Activated CD8-positive, alpha-beta T cell treated with anti-CD3 and anti-CD28 coated beads for 36 hours (primary cell): ENCODE results near the gene MAP4K3. TPM values are rescaled to one million over a fixed set of nuclear protein-coding genes. Genes with fewer than 3 reads are reported as not detected.
"Not testable (repeated sequence)": the region's sequence is repeated elsewhere in the genome, so short reads cannot be mapped to it uniquely, and the experiment has no call there.

Source experiments
- ATAC-seq: fragments of 200-7000 bp; cut with Tn5 transposase; one replicate; pipeline ENCODE4 v1.10.0; 2021; ENCODE audit warnings: mild to moderate bottlenecking, moderate library complexity
- CTCF ChIA-PET: fragments of 350-600 bp; sonication (Branson Sonifier 250); formaldehyde crosslinking; loops from one replicate; lab custom pipeline; 2021; ENCODE audit warnings: antibody characterized with exemption; lab: Charles Lee
- POLR2A ChIA-PET: fragments of 350-600 bp; sonication (Branson Sonifier 250); formaldehyde crosslinking; loops from one replicate; lab custom pipeline; 2021; ENCODE audit warnings: antibody characterized with exemption; lab: Charles Lee
- DNase-seq: peaks from one replicate; pipeline ENCODE4 v3.0.0-alpha.2; 2020
- H3K27ac Mint-ChIP-seq: one replicate; pipeline ENCODE4 v1.8.0; 2021; ENCODE audit warnings: mild to moderate bottlenecking, mixed read lengths
- H3K27me3 Mint-ChIP-seq: one replicate; pipeline ENCODE4 v1.8.0; 2021; ENCODE audit warnings: mixed read lengths
- H3K36me3 Mint-ChIP-seq: one replicate; pipeline ENCODE4 v1.8.0; 2021; ENCODE audit warnings: low read depth, mixed read lengths
- H3K4me1 Mint-ChIP-seq: one replicate; pipeline ENCODE4 v1.8.0; 2021; ENCODE audit warnings: low read depth, mixed read lengths
- H3K4me3 Mint-ChIP-seq: one replicate; pipeline ENCODE4 v1.8.0; 2021; ENCODE audit warnings: mild to moderate bottlenecking, moderate library complexity, mixed read lengths
- H3K9me3 Mint-ChIP-seq: one replicate; pipeline ENCODE4 v1.8.0; 2021; ENCODE audit warnings: mixed read lengths
- intact Hi-C: fragments of 100-400 bp; cut with micrococcal nuclease; formaldehyde crosslinking; loops from one replicate; pipeline ENCODE4 v1.10.0; 2022
- total RNA-seq, 2 experiments: library from RNA; stranded (reverse); gene quantifications; one replicate each; pipeline ENCODE4 v1.2.3, GENCODE V29; 2021
- TF ChIP-seq, protein P1 (sequence below): fragments of 200-600 bp; IDR thresholded peaks from one replicate; pipeline ENCODE4 v1.8.0; 2022; ENCODE audit warnings: antibody characterized with exemption, mild to moderate bottlenecking

MAP4K3 gene
- total RNA-seq, 2 experiments from 2014 or later, result 6.5 to 12.5 TPM

DNA sequence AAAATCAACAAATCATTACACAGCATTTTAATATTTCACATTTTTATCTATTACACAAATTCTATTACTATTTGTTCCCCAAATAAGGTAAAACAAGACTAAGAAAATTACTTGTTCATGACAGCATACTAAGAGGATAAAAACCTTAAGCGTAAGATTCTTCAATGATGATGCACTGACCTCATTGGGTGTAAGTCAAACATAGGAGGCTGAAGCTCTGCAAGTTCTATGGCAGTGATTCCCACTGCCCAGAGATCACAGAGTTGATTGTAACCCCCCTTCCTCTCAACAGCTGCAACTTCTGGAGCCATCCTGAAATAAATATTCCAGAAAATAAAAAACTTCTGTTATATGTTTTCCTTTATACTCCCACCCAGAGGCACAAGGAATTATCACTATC is 111.1 kb downstream of the MAP4K3 start:
- TF ChIP-seq, protein P1, sequence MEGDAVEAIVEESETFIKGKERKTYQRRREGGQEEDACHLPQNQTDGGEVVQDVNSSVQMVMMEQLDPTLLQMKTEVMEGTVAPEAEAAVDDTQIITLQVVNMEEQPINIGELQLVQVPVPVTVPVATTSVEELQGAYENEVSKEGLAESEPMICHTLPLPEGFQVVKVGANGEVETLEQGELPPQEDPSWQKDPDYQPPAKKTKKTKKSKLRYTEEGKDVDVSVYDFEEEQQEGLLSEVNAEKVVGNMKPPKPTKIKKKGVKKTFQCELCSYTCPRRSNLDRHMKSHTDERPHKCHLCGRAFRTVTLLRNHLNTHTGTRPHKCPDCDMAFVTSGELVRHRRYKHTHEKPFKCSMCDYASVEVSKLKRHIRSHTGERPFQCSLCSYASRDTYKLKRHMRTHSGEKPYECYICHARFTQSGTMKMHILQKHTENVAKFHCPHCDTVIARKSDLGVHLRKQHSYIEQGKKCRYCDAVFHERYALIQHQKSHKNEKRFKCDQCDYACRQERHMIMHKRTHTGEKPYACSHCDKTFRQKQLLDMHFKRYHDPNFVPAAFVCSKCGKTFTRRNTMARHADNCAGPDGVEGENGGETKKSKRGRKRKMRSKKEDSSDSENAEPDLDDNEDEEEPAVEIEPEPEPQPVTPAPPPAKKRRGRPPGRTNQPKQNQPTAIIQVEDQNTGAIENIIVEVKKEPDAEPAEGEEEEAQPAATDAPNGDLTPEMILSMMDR, result no peak
- Mint-ChIP-seq H3K4me1 (no peaks in the 10 kb centered on the region), H3K27ac (no peak overlapping the region), H3K9me3 (no peaks in the 10 kb centered on the region), H3K4me3 (no peak overlapping the region), H3K36me3 (peaks cover 13% of the 10 kb centered on the region), H3K27me3 (no peaks in the 10 kb centered on the region)
- intact Hi-C loops, result no loop called here
- ATAC-seq (no peak), DNase-seq (no peak)
- POLR2A ChIA-PET, result no interaction called here
- CTCF ChIA-PET, result no interaction called here

DNA sequence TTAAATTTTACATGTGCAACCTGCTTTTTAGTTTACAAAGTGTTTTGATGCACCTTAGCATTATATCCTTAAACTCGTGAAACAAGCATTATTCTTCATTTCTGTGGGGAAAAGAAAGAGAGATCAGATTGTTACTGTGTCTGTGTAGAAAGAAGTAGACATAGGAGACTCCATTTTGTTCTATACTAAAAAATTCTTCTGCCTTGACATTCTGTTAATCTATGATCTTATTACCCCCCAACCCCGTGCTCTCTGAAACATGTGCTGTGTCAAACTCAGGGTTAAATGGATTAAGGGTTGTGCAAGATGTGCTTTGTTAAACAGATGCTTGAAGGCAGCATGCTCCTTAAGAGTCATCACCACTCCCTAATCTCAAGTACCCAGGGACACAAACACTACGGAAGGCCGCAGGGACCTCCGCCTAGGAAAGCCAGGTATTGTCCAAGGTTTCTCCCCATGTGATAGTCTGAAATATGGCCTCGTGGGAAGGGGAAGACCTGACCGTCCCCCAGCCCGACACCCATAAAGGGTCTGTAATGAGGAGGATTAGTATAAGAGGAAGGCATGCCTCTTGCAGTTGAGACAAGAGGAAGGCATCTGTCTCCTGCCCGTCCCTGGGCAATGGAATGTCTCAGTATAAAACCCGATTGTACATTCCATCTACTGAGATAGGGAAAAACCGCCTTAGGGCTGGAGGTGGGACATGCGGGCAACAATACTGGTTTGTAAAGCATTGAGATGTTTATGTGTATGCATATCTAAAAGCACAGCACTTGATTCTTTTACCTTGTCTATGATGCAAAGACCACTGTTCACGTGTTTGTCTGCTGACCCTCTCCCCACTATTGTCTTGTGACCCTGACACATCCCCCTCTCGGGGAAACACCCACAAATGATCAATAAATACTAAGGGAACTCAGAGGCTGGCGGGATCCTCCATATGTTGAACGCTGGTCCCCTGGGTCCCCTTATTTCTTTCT is 115.7 kb downstream of the MAP4K3 start:
- H3K36me3 Mint-ChIP-seq, DNase-seq, H3K27ac Mint-ChIP-seq, CTCF ChIA-PET, H3K9me3 Mint-ChIP-seq, intact Hi-C loops, ATAC-seq, H3K27me3 Mint-ChIP-seq, H3K4me3 Mint-ChIP-seq, H3K4me1 Mint-ChIP-seq, POLR2A ChIA-PET: not testable (repeated sequence)

DNA sequence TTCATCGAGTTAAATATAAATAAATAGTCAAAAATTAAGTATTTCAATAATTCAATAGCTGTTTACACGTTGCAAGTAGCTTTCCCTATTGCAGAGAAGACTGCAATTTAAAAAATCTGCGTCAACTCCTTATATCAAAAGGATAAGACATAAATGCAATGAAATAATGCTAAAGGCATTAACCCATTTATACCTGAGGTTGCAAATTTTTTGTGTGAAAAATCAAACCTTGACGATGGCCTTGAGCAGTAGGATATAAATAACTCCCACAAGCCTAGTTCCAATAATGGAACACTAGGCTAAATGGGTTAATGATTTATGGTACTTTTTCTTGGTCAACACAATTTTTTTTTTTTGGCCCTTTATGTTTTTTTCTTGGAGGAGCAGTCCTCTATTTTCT is 116.9 kb downstream of the MAP4K3 start:
- no peak for ATAC-seq
- intact Hi-C loops, result no loop called here
- TF ChIP-seq, protein P1, result no peak
- H3K4me3 Mint-ChIP-seq, result no peak overlapping the region
- no peaks in the 10 kb centered on the region for H3K9me3 Mint-ChIP-seq
- ChIA-PET CTCF (no interaction called here), POLR2A (interaction anchor here (0.7 kb wide), 2 partner anchors 125 to 360 kb away, joined by 3 read pairs; no protein-coding TSS in a partner anchor)
- no peaks in the 10 kb centered on the region for H3K4me1 Mint-ChIP-seq
- no peak overlapping the region for H3K27ac Mint-ChIP-seq
- H3K27me3 Mint-ChIP-seq, result no peaks in the 10 kb centered on the region
- DNase-seq, result no peak
- no peaks in the 10 kb centered on the region for H3K36me3 Mint-ChIP-seq

DNA sequence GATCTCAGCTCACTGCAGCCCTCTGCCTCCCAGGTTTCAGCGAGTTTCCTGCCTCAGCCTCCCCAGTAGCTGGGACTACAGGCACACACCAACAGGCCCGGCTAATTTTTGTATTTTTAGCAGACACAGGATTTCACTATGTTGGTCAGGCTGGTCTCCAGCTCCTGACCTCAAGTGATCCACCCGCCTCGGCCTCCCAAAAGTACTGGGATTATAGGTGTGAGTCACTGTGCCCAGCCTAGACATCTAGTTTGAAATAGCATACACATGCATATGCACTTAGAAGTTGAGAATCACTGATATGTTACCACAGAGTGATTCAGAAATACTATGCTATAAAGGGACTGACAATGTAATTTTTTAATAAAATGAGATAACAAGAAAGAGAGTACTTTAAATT is 123.5 kb downstream of the MAP4K3 start:
- no peak overlapping the region for H3K27ac Mint-ChIP-seq
- CTCF ChIA-PET, result no interaction called here
- no peaks in the 10 kb centered on the region for H3K4me1 Mint-ChIP-seq
- ATAC-seq (no peak), DNase-seq (no peak)
- TF ChIP-seq, protein P1, result no peak
- intact Hi-C loops, result no loop called here
- H3K9me3 Mint-ChIP-seq, result no peaks in the 10 kb centered on the region
- POLR2A ChIA-PET, result interaction anchor here (1.0 kb wide), 1 partner anchor 11 kb away, joined by 3 read pairs; no protein-coding TSS in a partner anchor
- no peaks in the 10 kb centered on the region for H3K27me3 Mint-ChIP-seq
- H3K36me3 Mint-ChIP-seq, result peaks cover 5% of the 10 kb centered on the region
- H3K4me3 Mint-ChIP-seq, result no peak overlapping the region

DNA sequence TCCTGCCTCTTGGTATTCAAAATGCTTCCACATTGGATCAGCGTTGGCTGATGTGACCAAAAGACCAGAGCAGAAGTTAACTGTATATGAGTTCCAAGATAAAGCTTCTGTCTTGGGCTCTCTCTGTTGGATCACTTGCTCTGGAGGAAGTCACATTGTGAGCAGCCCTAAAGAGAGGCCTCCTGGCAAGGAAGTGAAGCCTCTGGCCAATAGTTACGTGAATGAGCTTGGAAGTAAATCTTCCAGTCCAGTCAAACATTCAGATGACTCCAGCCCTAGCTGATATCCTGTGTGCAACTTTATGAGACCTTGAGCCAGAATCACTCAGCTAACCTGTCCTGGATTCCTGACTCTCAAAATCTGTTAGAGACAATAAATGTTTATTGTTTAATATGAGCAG is 125.6 kb downstream of the MAP4K3 start:
- Mint-ChIP-seq H3K36me3 (peaks cover 5% of the 10 kb centered on the region), H3K27me3 (no peaks in the 10 kb centered on the region), H3K4me1 (no peaks in the 10 kb centered on the region), H3K9me3 (no peaks in the 10 kb centered on the region), H3K4me3 (no peak overlapping the region), H3K27ac (no peak overlapping the region)
- ChIA-PET CTCF (interaction anchor here (0.6 kb wide), 1 partner anchor 415 kb away, joined by 3 read pairs; no protein-coding TSS in a partner anchor), POLR2A (interaction anchor here (0.6 kb wide), 1 partner anchor 277 kb away, joined by 3 read pairs; no protein-coding TSS in a partner anchor)
- DNase-seq (no peak), ATAC-seq (no peak)
- TF ChIP-seq, protein P1, result no peak
- intact Hi-C loops, result no loop called here
